GM10266 (cell line): ENCODE data around the gene MKLN1.

Experiments
- DNase-seq: peaks from one replicate; pipeline ENCODE4 v3.0.0; 2012; ENCODE audit errors: extremely low spot score
- CTCF ChIP-seq: IDR thresholded peaks from 2 replicates; pipeline ENCODE4 v1.5.1; 2012; ENCODE audit warnings: mild to moderate bottlenecking, low read depth; ENCODE audit not compliant: control insufficient read depth, insufficient read depth; ENCODE audit errors: missing control alignments

MKLN1 gene

GRCh38 chr7:131494182-131494581 is 166.5 kb downstream of the MKLN1 start:
- TF ChIP-seq CTCF, result no peak
- DNase-seq, result no peak

- TF ChIP-seq CTCF, result no peak
- no peak for DNase-seq
Observed at GRCh38 chr7:131495669-131496498, 168.2 kb downstream of the MKLN1 start.

- no peak for TF ChIP-seq CTCF
Observed at GRCh38 chr7:131497454-131497853, 169.8 kb downstream of the MKLN1 start.

GRCh38 chr7:131498237-131498885 is 170.7 kb downstream of the MKLN1 start:
- no peak for DNase-seq
- TF ChIP-seq CTCF, result no peak

More at GRCh38 chr7:131497454-131497853, 169.8 kb downstream of the MKLN1 start:
- DNase-seq, result no peak

- no peak for TF ChIP-seq CTCF
- no peak for DNase-seq
Observed at GRCh38 chr7:131499801-131500200, 172.1 kb downstream of the MKLN1 start.

GRCh38 chr7:131500357-131500756 is 172.7 kb downstream of the MKLN1 start:
- no peak for DNase-seq

More at GRCh38 chr7:131500357-131500756, 172.7 kb downstream of the MKLN1 start:
- TF ChIP-seq CTCF, result no peak
